T-helper 1 cell treated with Interleukin-12 subunit alpha and Interleukin-12 subunit beta and Interleukin-4 antibody, amounts not matched to agents 30 μg/mL and 1 μg/mL, for 36 hours (primary cell): ENCODE data around the gene TMEM135.
"Not testable (repeated sequence)": the region's sequence is repeated elsewhere in the genome, so short reads cannot be mapped to it uniquely, and the experiment has no call there.

Experiments used
- H3K27ac Mint-ChIP-seq: one replicate; pipeline ENCODE4 v1.8.0; 2021; ENCODE audit warnings: mild to moderate bottlenecking, mixed read lengths
- H3K27me3 Mint-ChIP-seq: one replicate; pipeline ENCODE4 v1.8.0; 2021; ENCODE audit warnings: low read depth, mixed read lengths
- H3K36me3 Mint-ChIP-seq: one replicate; pipeline ENCODE4 v1.8.0; 2021; ENCODE audit warnings: low read depth, mixed read lengths
- H3K4me1 Mint-ChIP-seq: one replicate; pipeline ENCODE4 v1.8.0; 2021; ENCODE audit warnings: low read depth, mixed read lengths
- H3K4me3 Mint-ChIP-seq: one replicate; pipeline ENCODE4 v1.8.0; 2021; ENCODE audit warnings: mild to moderate bottlenecking, moderate library complexity, mixed read lengths
- H3K9me3 Mint-ChIP-seq: one replicate; pipeline ENCODE4 v1.8.0; 2021; ENCODE audit warnings: mixed read lengths

Gene TMEM135

GRCh38 chr11:87081358-87081757 lies 43.6 kb downstream of the TMEM135 start:
- Mint-ChIP-seq H3K4me3 (peak overlapping the region; percentile 81), H3K4me1 (peaks cover 34% of the 10 kb centered on the region), H3K27me3 (no peaks in the 10 kb centered on the region), H3K27ac (peak overlapping the region; percentile 97), H3K36me3 (peaks cover 20% of the 10 kb centered on the region), H3K9me3 (no peaks in the 10 kb centered on the region)

- peaks cover 34% of the 10 kb centered on the region for H3K4me1 Mint-ChIP-seq
- H3K4me3 Mint-ChIP-seq, result no peak overlapping the region
- H3K9me3 Mint-ChIP-seq, result no peaks in the 10 kb centered on the region
- H3K27ac Mint-ChIP-seq, result no peak overlapping the region
- no peaks in the 10 kb centered on the region for H3K27me3 Mint-ChIP-seq
- H3K36me3 Mint-ChIP-seq, result peaks cover 21% of the 10 kb centered on the region
These were observed 44.9 kb downstream of the TMEM135 start for GRCh38 chr11:87082590-87082989.

- Mint-ChIP-seq H3K4me3 (peak overlapping the region; percentile 45), H3K36me3 (peaks cover 19% of the 10 kb centered on the region), H3K27me3 (no peaks in the 10 kb centered on the region), H3K27ac (peak overlapping the region; percentile 60), H3K9me3 (no peaks in the 10 kb centered on the region), H3K4me1 (peaks cover 34% of the 10 kb centered on the region)
These were observed 45.3 kb downstream of the TMEM135 start for GRCh38 chr11:87083029-87083428.

- Mint-ChIP-seq H3K9me3 (peaks cover 14% of the 10 kb centered on the region), H3K27ac (no peak overlapping the region), H3K4me3 (no peak overlapping the region), H3K36me3 (peaks cover 24% of the 10 kb centered on the region), H3K27me3 (no peaks in the 10 kb centered on the region), H3K4me1 (no peaks in the 10 kb centered on the region)
These were observed 54.4 kb downstream of the TMEM135 start for GRCh38 chr11:87092159-87092558.

GRCh38 chr11:87092567-87092966 lies 54.8 kb downstream of the TMEM135 start:
- Mint-ChIP-seq H3K27me3 (no peaks in the 10 kb centered on the region), H3K4me1 (peaks cover 3% of the 10 kb centered on the region), H3K27ac (no peak overlapping the region), H3K4me3 (no peak overlapping the region), H3K36me3 (peaks cover 26% of the 10 kb centered on the region), H3K9me3 (peaks cover 14% of the 10 kb centered on the region)

GRCh38 chr11:87097582-87097981 lies 59.8 kb downstream of the TMEM135 start:
- no peak overlapping the region for H3K27ac Mint-ChIP-seq
- no peak overlapping the region for H3K4me3 Mint-ChIP-seq
- no peaks in the 10 kb centered on the region for H3K27me3 Mint-ChIP-seq
- peaks cover 22% of the 10 kb centered on the region for H3K36me3 Mint-ChIP-seq
- H3K4me1 Mint-ChIP-seq, result peaks cover 4% of the 10 kb centered on the region
- H3K9me3 Mint-ChIP-seq, result peaks cover 5% of the 10 kb centered on the region

GRCh38 chr11:87101956-87102580 lies 64.3 kb downstream of the TMEM135 start:
- peaks cover 11% of the 10 kb centered on the region for H3K36me3 Mint-ChIP-seq
- H3K9me3 Mint-ChIP-seq, result no peaks in the 10 kb centered on the region
- H3K4me3 Mint-ChIP-seq, result no peak overlapping the region
- peak overlapping the region; percentile 2 for H3K27ac Mint-ChIP-seq
- no peaks in the 10 kb centered on the region for H3K27me3 Mint-ChIP-seq
- H3K4me1 Mint-ChIP-seq, result peaks cover 6% of the 10 kb centered on the region

GRCh38 chr11:87105826-87106225 lies 68.1 kb downstream of the TMEM135 start:
- H3K36me3 Mint-ChIP-seq, H3K27me3 Mint-ChIP-seq, H3K4me1 Mint-ChIP-seq, H3K4me3 Mint-ChIP-seq, H3K9me3 Mint-ChIP-seq, H3K27ac Mint-ChIP-seq: not testable (repeated sequence)

- H3K27ac Mint-ChIP-seq, H3K4me3 Mint-ChIP-seq, H3K9me3 Mint-ChIP-seq, H3K36me3 Mint-ChIP-seq, H3K4me1 Mint-ChIP-seq, H3K27me3 Mint-ChIP-seq: not testable (repeated sequence)
These were observed 69.6 kb downstream of the TMEM135 start for GRCh38 chr11:87107379-87107778.

GRCh38 chr11:87110443-87111131 lies 72.9 kb downstream of the TMEM135 start:
- Mint-ChIP-seq H3K9me3 (no peaks in the 10 kb centered on the region), H3K4me1 (peaks cover 2% of the 10 kb centered on the region), H3K27ac (no peak overlapping the region), H3K27me3 (no peaks in the 10 kb centered on the region), H3K36me3 (peaks cover 4% of the 10 kb centered on the region), H3K4me3 (no peak overlapping the region)

GRCh38 chr11:87114093-87114492 lies 76.4 kb downstream of the TMEM135 start:
- H3K36me3 Mint-ChIP-seq, result peaks cover 3% of the 10 kb centered on the region
- no peak overlapping the region for H3K27ac Mint-ChIP-seq
- H3K9me3 Mint-ChIP-seq, result no peaks in the 10 kb centered on the region
- H3K4me3 Mint-ChIP-seq, result no peak overlapping the region
- H3K27me3 Mint-ChIP-seq, result no peaks in the 10 kb centered on the region
- H3K4me1 Mint-ChIP-seq, result peaks cover 8% of the 10 kb centered on the region

GRCh38 chr11:87116185-87116584 lies 78.5 kb downstream of the TMEM135 start:
- H3K9me3 Mint-ChIP-seq, result no peaks in the 10 kb centered on the region
- H3K4me3 Mint-ChIP-seq, result no peak overlapping the region
- peaks cover 3% of the 10 kb centered on the region for H3K36me3 Mint-ChIP-seq
- H3K27me3 Mint-ChIP-seq, result no peaks in the 10 kb centered on the region
- no peak overlapping the region for H3K27ac Mint-ChIP-seq
- H3K4me1 Mint-ChIP-seq, result peaks cover 8% of the 10 kb centered on the region

GRCh38 chr11:87120937-87121336 lies 83.2 kb downstream of the TMEM135 start:
- Mint-ChIP-seq H3K27ac (no peak overlapping the region), H3K4me1 (peaks cover 8% of the 10 kb centered on the region), H3K9me3 (no peaks in the 10 kb centered on the region), H3K36me3 (peaks cover 3% of the 10 kb centered on the region), H3K27me3 (no peaks in the 10 kb centered on the region), H3K4me3 (no peak overlapping the region)

- no peaks in the 10 kb centered on the region for H3K9me3 Mint-ChIP-seq
- H3K36me3 Mint-ChIP-seq, result no peaks in the 10 kb centered on the region
- H3K4me3 Mint-ChIP-seq, result no peak overlapping the region
- no peak overlapping the region for H3K27ac Mint-ChIP-seq
- no peaks in the 10 kb centered on the region for H3K27me3 Mint-ChIP-seq
- peaks cover 4% of the 10 kb centered on the region for H3K4me1 Mint-ChIP-seq
These were observed 85.1 kb downstream of the TMEM135 start for GRCh38 chr11:87122852-87123251.

GRCh38 chr11:87125257-87125656 lies 87.5 kb downstream of the TMEM135 start:
- Mint-ChIP-seq H3K36me3 (no peaks in the 10 kb centered on the region), H3K27ac (no peak overlapping the region), H3K4me3 (no peak overlapping the region), H3K9me3 (no peaks in the 10 kb centered on the region), H3K4me1 (no peaks in the 10 kb centered on the region), H3K27me3 (no peaks in the 10 kb centered on the region)
